BE2C (cell line): Measurements from ENCODE around the gene NELFB.

Experiments
- DNase-seq: peaks from one replicate; pipeline ENCODE4 v3.0.0-alpha.2; 2020
- H3K27me3 ChIP-seq: fragments of 250-450 bp; sonication (Bioruptor Pico); 2 replicates; pipeline ENCODE4 v1.5.1; 2020; ENCODE audit warnings: mild to moderate bottlenecking
- H3K36me3 ChIP-seq: fragments of 250-450 bp; sonication (Bioruptor Pico); 2 replicates; pipeline ENCODE4 v1.5.1; 2020; ENCODE audit warnings: mild to moderate bottlenecking
- H3K4me1 ChIP-seq: fragments of 250-450 bp; sonication (Bioruptor Pico); 2 replicates; pipeline ENCODE4 v1.5.1; 2020
- H3K4me3 ChIP-seq: 2 replicates; pipeline ENCODE4 v1.5.1; 2011; ENCODE audit warnings: low read depth, low read length
- H3K9me3 ChIP-seq: fragments of 250-450 bp; sonication (Bioruptor Pico); 2 replicates; pipeline ENCODE4 v1.5.1; 2020
- CTCF ChIP-seq: IDR thresholded peaks from 2 replicates; pipeline ENCODE4 v1.5.1; 2012; ENCODE audit warnings: mild to moderate bottlenecking, low read depth, low read length

The NELFB gene

GRCh38 chr9:137307255-137308056 is 52.3 kb downstream of the NELFB start:
- H3K36me3 ChIP-seq: no peaks in the 10 kb centered on the region
- no peaks in the 10 kb centered on the region for H3K9me3 ChIP-seq
- H3K4me1 ChIP-seq: no peaks in the 10 kb centered on the region; the same call in 1 of the 2 replicates
- H3K27me3 ChIP-seq: no peaks in the 10 kb centered on the region
- no peak for TF ChIP-seq CTCF
- DNase-seq: peak; percentile 13
- H3K4me3 ChIP-seq: no peak overlapping the region

- peak; percentile 11 for DNase-seq
- Histone ChIP-seq H3K36me3 (no peaks in the 10 kb centered on the region), H3K27me3 (no peaks in the 10 kb centered on the region), H3K4me3 (no peak overlapping the region), H3K9me3 (no peaks in the 10 kb centered on the region), H3K4me1 (no peaks in the 10 kb centered on the region; the same call in 1 of the 2 replicates)
- TF ChIP-seq CTCF: no peak
These were observed 53.0 kb downstream of the NELFB start for GRCh38 chr9:137308057-137308619.

DNA sequence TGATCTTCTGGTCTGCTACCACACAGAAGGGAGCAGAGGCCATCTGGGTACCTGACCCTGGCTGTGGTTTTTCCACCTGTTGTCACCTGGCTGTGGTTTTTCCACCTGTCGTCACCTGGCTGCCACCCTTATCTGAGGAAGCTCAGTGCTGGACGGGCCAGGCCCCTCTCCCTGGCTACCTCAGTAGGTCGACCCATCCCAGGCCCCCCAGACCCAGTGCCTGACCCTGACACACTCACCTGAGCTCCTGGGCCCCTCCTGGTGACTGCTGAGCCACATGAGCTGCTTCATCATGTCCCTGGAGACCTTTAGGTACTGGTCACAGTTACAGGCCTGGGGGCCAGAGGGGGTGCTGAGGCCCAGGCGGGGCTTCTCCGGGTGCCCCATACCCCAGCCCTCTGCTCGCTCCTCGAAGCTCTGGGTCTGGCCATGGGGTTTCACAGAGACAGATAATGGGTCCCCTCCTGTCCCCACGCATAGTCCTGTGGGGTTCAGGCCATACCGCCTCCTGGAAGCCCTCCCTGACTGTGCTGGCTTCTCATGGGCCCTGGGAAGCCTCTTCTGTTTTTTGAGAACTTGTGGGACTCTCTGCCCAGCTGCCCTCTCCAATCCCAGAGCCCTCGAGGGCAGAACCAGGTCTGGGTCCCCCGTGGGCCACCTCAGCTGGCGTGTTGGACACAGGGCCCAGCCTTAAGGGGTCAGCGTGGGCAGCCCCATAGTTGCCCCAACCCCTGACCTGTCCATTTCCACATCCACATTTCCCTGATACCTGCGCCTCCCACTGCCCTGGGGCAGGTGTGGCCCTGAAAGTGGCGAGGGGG is 54.5 kb downstream of the NELFB start:
- Histone ChIP-seq H3K4me1 (no peaks in the 10 kb centered on the region; the same call in 1 of the 2 replicates), H3K27me3 (no peaks in the 10 kb centered on the region), H3K4me3 (no peak overlapping the region), H3K9me3 (no peaks in the 10 kb centered on the region), H3K36me3 (no peaks in the 10 kb centered on the region)
- no peak for DNase-seq
- TF ChIP-seq CTCF: no peak

DNA sequence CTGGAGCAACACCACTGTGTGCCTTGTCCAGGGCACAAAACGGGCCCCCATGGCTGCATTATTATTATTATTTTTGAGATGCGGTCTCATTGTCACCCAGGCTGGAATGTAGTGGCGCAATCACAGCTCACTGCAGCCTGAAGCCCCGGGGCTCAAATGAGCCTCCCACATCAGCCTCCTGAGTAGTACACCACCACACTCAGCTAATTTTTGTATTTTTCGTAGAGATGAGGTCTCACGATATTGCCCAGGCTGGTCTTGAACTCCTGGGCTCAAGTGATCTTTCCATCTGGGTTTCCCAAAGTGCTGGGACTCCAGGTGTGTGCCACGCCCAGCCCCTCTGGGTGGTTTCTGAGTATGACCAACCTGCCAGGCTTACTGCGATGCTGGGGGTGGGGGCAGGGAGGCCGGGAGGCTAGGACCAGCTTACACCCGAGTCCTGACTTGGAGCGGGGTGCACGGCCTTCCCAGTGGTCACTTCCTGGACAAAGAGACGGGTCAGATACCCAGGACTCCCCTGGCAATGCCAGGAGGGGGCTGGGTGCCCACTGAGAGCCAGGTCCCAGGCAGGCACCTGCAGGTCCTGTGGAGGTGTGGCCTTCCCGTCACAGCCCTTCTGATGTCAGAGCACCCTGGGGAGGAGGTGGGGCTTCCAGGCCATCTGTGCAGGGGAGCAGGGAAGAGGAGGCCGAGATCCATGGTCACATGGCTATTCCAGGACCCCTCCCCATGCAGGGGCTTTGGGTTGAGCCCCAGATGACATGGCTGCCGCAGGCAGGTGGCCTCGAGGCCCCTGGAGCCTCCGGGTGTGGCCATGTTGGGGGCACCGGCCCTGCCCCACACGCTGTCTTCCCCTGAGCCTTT is 55.3 kb downstream of the NELFB start:
- no peak overlapping the region for H3K4me3 ChIP-seq
- H3K4me1 ChIP-seq: no peaks in the 10 kb centered on the region; the same call in 1 of the 2 replicates
- H3K36me3 ChIP-seq: no peaks in the 10 kb centered on the region
- H3K9me3 ChIP-seq: no peaks in the 10 kb centered on the region
- peak; percentile 10 for DNase-seq
- no peaks in the 10 kb centered on the region for H3K27me3 ChIP-seq
- TF ChIP-seq CTCF: no peak

- Histone ChIP-seq H3K36me3 (no peaks in the 10 kb centered on the region), H3K27me3 (no peaks in the 10 kb centered on the region), H3K9me3 (no peaks in the 10 kb centered on the region), H3K4me3 (no peak overlapping the region), H3K4me1 (no peaks in the 10 kb centered on the region; the same call in 1 of the 2 replicates)
- TF ChIP-seq CTCF: no peak
- peak; percentile 13 for DNase-seq
These were observed 56.3 kb downstream of the NELFB start for GRCh38 chr9:137311171-137311985.
